SK-N-MC (cell line): Measurements from ENCODE around the gene NELFB.

Source experiments
- EZH2 ChIP-seq: fragments of 200-600 bp; sonication (generic); IDR thresholded peaks from one replicate; pipeline ENCODE4 v1.6.1; 2017; ENCODE audit warnings: antibody characterized with exemption
- FOXP2 ChIP-seq: optimal IDR thresholded peaks from 2 replicates; pipeline ENCODE3; 2011; ENCODE audit warnings: mild to moderate bottlenecking, moderate library complexity; ENCODE audit not compliant: insufficient read depth; ENCODE audit errors: extremely low read length, control extremely low read depth
- POLR2AphosphoS5 ChIP-seq: IDR thresholded peaks from 2 replicates; pipeline ENCODE4 v1.6.1; 2012; ENCODE audit warnings: mild to moderate bottlenecking, low read depth, low read length, borderline replicate concordance

DNA sequence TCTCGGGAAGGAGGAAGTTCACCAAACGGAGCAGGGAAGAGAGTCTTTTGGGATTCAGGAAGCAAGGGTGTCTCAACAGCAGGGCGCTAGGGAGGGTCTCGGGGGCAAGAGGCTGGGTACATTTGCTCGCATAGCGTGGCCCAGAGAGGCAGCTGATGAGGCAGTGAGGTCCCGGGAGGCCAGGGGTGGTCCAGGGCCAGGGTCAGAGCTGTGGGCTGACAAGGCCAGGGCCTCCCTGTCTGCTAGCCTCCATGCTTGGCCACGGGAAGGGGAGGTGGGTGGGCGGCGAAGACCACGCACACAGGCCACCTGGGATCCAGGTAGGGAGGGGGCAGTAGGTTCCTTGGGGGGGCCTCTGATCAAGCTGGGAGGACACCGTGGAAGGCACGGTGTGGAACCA is 43.6 kb upstream of the NELFB start:
- TF ChIP-seq EZH2 (no peak), POLR2AphosphoS5 (0 out of 2 replicates have a peak, but pooled peaks have one; percentile 9), FOXP2 (no peak)
